Subcutaneous adipose tissue (tissue), 4 donors: ENCODE data around the gene PRODH. TPM values are rescaled to one million over a fixed set of nuclear protein-coding genes. Genes with fewer than 3 reads are reported as not detected.

Experiments
- CTCF ChIP-seq: fragments of 450-650 bp; IDR thresholded peaks from one replicate; pipeline ENCODE4 v1.5.1; 2016; ENCODE audit warnings: low read depth, mild to moderate bottlenecking, control low read depth, antibody characterized with exemption, moderate library complexity
- total RNA-seq, 4 donors: library from RNA; depleted of rRNA; stranded (reverse); fragments of >200 nt; gene quantifications; one replicate each; pipeline ENCODE4 v1.1.0, GENCODE V29; 2016

The PRODH gene
- total RNA-seq, 4 donors from 2014 or later, result 2.2 to 106 (median 16.4) TPM

DNA sequence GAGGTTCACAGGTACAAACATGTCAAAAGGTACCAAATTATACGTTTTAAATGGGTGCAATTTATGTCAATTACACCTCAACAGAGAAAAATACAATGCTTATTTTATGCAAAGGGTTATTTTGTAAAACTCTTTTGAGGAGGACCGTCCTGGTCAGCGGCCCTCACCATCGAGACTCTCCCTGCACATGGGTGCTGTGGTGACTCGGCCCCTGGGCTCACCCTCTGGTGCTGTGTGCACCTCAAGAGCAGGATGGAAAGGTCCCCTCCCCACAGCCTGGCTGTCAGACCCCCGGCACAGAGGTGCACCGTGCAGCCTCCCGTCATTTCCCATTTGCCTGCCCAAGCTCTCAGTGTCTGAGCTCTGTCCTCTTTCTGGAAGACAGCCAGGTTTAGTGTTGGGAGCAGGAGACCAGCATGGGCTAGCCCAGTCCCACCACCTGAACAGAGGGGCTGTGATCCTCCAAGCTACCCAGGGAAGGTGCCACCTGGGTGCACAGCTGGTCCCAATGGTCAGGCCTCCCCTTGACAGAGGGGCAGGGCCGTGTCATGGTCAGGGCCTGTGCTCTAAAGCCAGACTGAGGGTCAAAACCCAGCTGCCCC lies 41.8 kb upstream of the PRODH start:
- TF ChIP-seq CTCF, result no peak

GRCh38 chr22:18976197-18976751 lies 40.2 kb upstream of the PRODH start:
- no peak for TF ChIP-seq CTCF

DNA sequence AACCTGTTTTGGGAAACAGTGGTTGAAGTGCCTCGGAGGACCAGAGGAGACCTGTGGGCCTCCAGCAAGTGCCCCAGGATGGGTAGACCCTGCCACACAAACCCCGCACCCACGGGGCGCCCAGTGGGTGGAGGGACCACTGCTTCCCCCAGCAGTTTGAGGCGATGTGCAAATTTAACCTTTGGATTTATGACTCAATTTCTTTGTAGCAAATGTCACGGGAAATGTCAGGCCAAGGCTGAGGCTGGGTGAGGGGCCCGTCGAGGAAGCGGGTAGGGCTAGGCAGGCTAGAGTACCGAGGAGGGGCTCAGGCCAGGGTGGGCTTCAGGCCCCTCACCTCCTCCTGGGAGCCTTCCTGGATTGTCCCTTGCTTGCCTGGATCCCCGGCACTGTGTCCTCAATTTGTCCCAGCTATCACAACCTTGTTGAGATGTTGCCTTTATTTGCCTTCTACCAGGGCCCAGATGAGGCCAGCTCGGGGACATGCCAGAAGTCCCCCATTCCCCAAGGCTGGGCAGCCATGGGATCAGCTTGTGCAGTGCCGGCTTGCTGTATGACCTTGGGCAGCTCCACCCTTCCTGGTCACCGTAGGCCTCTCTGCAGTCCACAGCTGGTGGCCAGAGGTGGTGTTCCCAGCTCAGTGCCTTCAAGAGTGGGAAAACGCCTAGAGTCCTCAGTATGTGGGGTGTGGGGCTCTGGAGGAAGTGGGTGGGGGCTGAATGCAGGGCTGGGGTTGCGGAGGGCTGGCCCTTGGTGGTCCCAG lies 39.5 kb upstream of the PRODH start:
- TF ChIP-seq CTCF, result no peak

GRCh38 chr22:18974477-18975180 lies 38.5 kb upstream of the PRODH start:
- no peak for TF ChIP-seq CTCF

DNA sequence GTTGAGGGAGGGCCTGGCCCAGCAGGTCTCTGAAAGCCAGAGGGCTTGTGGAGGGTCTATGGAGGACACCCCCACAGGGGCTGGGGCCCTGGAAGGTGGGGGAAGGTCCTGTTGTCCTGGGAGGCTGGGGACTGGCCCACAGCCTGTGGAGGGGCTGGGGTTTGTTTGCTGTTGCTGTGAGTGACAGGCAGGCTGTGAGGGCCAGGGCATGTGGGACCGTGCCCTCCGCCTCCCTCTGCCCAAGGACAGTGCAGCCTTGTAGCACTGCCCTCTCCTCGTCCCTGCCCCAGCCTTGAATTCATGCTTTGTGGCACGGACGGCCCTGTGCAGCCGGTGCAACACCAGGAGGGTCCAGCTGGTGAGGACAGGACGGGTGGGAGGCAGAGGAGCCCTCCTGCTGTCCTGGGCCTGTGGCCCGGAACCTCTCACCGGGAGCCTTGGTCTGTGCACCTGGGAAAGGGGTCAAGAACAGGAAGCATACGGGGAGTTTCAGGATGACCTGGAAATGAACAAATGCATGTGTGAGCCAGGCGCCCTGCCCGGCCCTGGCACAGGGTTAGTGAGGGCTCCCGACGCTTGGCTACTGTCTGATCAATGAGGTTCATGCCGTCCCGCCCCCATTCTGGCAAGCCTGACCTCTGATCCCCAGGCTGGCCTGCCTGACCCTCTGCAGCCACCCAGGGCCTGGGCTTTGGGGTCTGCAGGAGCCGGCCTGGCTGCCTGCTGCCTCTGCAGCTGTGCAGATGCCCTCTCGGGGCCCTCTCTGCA lies 37.4 kb upstream of the PRODH start:
- no peak for TF ChIP-seq CTCF

GRCh38 chr22:18971321-18971751 lies 35.2 kb upstream of the PRODH start:
- no peak for TF ChIP-seq CTCF

DNA sequence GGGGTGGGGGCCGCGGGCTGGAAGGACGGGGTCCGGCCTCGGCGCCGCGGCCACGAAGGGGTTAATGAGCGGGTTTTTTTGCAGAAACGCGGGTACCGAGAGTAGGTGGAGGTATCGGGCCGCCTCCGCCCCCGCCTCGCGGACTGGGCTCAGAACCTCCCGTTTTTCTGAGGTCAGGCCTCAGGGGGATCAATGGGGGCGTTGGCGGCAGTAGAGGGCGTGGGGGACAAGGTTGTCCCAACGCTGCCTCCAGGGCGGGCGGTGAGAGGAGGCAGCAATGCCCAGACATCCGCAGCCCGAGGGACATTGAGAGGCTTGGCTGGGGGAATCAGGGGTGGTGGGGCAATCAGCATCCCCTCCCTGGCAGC lies 34.8 kb upstream of the PRODH start:
- no peak for TF ChIP-seq CTCF
